Activated T-cell treated with anti-CD3 and anti-CD28 coated beads, Interleukin-2, amount 50 U/mL, for 4 hours (primary cell): ENCODE data around the gene PPIB. TPM values are rescaled to one million over a fixed set of nuclear protein-coding genes. Genes with fewer than 3 reads are reported as not detected.

Source experiments
- ATAC-seq, 2 donors: fragments of 200-7000 bp; cut with Tn5 transposase; one replicate each; pipeline ENCODE4 v1.10.0; 2021
- DNase-seq: peaks from one replicate; pipeline ENCODE4 v3.0.0-alpha.2; 2020
- H3K27me3 Mint-ChIP-seq: one replicate; pipeline ENCODE4 v1.8.0; 2021; ENCODE audit warnings: low read depth, mixed read lengths
- H3K36me3 Mint-ChIP-seq: one replicate; pipeline ENCODE4 v1.8.0; 2022; ENCODE audit warnings: mixed read lengths; ENCODE audit not compliant: insufficient read depth
- H3K4me1 Mint-ChIP-seq: one replicate; pipeline ENCODE4 v1.8.0; 2021; ENCODE audit warnings: low read depth, mixed read lengths
- H3K4me3 Mint-ChIP-seq: one replicate; pipeline ENCODE4 v1.8.0; 2021; ENCODE audit warnings: mild to moderate bottlenecking, moderate library complexity, mixed read lengths
- H3K9me3 Mint-ChIP-seq: one replicate; pipeline ENCODE4 v1.8.0; 2021; ENCODE audit warnings: mixed read lengths
- total RNA-seq, 3 donors: library from RNA; stranded (reverse); gene quantifications; one replicate each; pipeline ENCODE4 v1.2.1, GENCODE V29; 2021

The PPIB gene
- 100 to 1,000 TPM; 411 to 479 (median 433) TPM for total RNA-seq

DNA sequence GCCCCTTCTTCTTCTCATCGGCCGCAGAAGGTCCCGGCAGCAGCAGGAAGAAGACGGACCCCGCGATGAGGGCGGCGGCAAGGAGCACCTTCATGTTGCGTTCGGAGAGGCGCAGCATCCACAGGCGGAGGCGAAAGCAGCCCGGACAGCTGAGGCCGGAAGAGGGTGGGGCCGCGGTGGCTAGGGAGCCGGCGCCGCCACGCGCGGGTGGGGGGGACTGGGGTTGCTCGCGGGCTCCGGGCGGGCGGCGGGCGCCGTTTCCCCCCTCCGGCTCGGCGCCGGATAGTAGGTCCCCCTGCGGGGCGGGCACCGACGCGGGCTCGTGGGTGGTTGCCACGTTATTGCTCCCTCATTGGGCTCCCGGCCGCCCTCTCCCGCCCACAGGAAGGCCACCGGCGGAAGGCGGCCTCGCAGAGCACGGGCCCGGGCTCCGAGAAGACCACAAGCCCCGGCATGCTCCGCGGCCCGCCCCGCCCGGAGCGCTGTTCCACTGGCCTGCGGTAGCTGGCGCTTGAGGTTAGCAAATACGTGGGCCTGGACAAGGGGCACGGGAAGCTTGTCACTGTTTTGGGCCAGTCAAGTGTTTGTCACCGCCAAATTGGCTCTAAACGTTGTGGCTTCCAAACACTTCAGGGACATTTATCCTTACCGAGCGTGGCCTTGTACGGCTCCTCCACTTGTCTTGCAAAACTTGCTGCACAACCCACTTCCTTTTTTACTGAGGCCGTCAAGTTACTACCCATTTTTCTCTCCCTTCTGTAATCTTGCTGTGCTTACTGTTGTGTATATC lies at the start of gene PPIB:
Gene PPIB, minus strand, starts transcription at position 154 of the 790 bp plus-strand sequence. Its CDS starts 36 bp downstream, at position 118.
- Mint-ChIP-seq H3K4me3 (peak within 1 kb of the TSS; percentile 93), H3K9me3 (no peaks in the 10 kb centered on the region), H3K4me1 (peaks cover 45% of the 10 kb centered on the region), H3K27me3 (no peaks in the 10 kb centered on the region), H3K36me3 (peaks cover 24% of the 10 kb centered on the region)
- ATAC-seq: peak; percentile 95
- DNase-seq: peak; percentile 95

DNA sequence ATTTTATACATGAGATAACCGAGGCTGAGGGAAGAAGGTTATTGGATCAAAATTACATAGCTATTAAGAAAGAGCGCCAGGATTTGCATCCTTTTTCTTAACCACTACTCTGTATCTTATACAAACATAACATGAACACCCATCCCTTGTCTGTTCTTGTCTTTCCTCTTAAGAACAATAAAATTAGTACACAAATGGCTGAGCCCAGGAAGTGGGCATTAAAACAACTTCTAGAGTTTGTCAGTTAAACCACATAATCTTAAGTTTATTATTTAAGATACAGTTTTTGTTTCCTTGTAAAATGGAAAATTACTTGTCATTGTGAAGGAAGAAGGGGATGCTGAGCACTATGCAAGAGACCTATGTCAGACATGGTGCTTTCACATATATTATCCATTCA lies 48.9 kb upstream of the PPIB start:
- Mint-ChIP-seq H3K4me1 (no peaks in the 10 kb centered on the region), H3K27me3 (no peaks in the 10 kb centered on the region), H3K4me3 (no peak overlapping the region), H3K36me3 (peaks cover 14% of the 10 kb centered on the region), H3K9me3 (no peaks in the 10 kb centered on the region)
- DNase-seq: no peak
- no peak for ATAC-seq

DNA sequence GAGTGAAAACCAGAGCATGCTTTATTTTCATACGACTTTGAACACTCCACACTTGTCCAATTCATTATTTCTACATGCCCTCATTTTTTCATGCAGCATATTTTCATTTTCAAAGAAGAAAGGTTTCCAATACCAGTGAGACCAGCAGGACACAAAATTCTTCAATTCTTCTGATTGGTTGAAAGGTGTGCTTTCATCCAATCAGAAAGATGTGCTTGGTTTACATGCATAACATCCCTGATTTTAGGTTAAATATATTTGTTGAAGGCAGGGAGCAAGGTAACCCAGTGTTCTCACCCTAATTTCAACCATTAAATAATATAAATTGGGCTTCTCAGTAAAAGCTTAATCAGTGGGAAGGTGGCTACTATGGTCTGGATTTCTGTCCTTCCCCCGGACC lies 47.5 kb upstream of the PPIB start:
- Mint-ChIP-seq H3K9me3 (no peaks in the 10 kb centered on the region), H3K27me3 (no peaks in the 10 kb centered on the region), H3K4me1 (no peaks in the 10 kb centered on the region), H3K4me3 (no peak overlapping the region), H3K36me3 (peaks cover 17% of the 10 kb centered on the region)
- no peak for ATAC-seq
- no peak for DNase-seq

- Mint-ChIP-seq H3K4me3 (no peak overlapping the region), H3K9me3 (no peaks in the 10 kb centered on the region), H3K27me3 (no peaks in the 10 kb centered on the region), H3K36me3 (peaks cover 20% of the 10 kb centered on the region), H3K4me1 (no peaks in the 10 kb centered on the region)
- no peak for ATAC-seq
- no peak for DNase-seq
Measured at GRCh38 chr15:64209680-64210334, 47.0 kb upstream of the PPIB start.

DNA sequence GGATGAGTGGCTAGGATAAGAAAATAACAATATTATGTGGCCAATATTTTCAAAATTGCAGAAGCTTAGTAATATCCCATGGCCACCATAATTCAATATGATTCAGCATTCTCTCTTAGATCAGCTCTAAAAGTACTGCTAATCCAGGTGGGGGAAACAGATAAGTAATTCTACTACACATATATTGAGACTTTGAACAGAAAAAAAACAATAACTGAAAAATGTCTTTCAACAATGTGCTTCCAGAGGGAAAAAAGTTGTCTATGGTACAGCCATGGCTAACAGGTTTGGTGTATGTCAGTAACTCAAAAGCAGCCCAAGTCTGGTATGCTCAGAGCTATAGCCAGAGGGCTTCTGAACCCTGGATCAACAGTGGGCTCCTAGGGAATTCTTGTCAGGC lies 42.4 kb upstream of the PPIB start:
- Mint-ChIP-seq H3K4me1 (no peaks in the 10 kb centered on the region), H3K9me3 (no peaks in the 10 kb centered on the region), H3K4me3 (no peak overlapping the region), H3K36me3 (peaks cover 25% of the 10 kb centered on the region), H3K27me3 (no peaks in the 10 kb centered on the region)
- DNase-seq (no peak), ATAC-seq (no peak)

- no peak overlapping the region for H3K4me3 Mint-ChIP-seq
- H3K9me3 Mint-ChIP-seq: no peaks in the 10 kb centered on the region
- H3K27me3 Mint-ChIP-seq: no peaks in the 10 kb centered on the region
- DNase-seq: no peak
- peaks cover 36% of the 10 kb centered on the region for H3K36me3 Mint-ChIP-seq
- no peaks in the 10 kb centered on the region for H3K4me1 Mint-ChIP-seq
- ATAC-seq: no peak
Measured at GRCh38 chr15:64197425-64197824, 34.6 kb upstream of the PPIB start.

- Mint-ChIP-seq H3K36me3 (peaks cover 29% of the 10 kb centered on the region), H3K27me3 (no peaks in the 10 kb centered on the region), H3K4me1 (no peaks in the 10 kb centered on the region), H3K9me3 (no peaks in the 10 kb centered on the region), H3K4me3 (no peak overlapping the region)
- ATAC-seq: no peak
- no peak for DNase-seq
Measured at GRCh38 chr15:64193971-64194370, 31.1 kb upstream of the PPIB start.

GRCh38 chr15:64191971-64192830 lies 29.4 kb upstream of the PPIB start:
- ATAC-seq (no peak), DNase-seq (no peak)
- no peaks in the 10 kb centered on the region for H3K27me3 Mint-ChIP-seq
- H3K4me3 Mint-ChIP-seq: no peak overlapping the region
- H3K9me3 Mint-ChIP-seq: no peaks in the 10 kb centered on the region
- H3K36me3 Mint-ChIP-seq: peaks cover 29% of the 10 kb centered on the region
- peaks cover 11% of the 10 kb centered on the region for H3K4me1 Mint-ChIP-seq

DNA sequence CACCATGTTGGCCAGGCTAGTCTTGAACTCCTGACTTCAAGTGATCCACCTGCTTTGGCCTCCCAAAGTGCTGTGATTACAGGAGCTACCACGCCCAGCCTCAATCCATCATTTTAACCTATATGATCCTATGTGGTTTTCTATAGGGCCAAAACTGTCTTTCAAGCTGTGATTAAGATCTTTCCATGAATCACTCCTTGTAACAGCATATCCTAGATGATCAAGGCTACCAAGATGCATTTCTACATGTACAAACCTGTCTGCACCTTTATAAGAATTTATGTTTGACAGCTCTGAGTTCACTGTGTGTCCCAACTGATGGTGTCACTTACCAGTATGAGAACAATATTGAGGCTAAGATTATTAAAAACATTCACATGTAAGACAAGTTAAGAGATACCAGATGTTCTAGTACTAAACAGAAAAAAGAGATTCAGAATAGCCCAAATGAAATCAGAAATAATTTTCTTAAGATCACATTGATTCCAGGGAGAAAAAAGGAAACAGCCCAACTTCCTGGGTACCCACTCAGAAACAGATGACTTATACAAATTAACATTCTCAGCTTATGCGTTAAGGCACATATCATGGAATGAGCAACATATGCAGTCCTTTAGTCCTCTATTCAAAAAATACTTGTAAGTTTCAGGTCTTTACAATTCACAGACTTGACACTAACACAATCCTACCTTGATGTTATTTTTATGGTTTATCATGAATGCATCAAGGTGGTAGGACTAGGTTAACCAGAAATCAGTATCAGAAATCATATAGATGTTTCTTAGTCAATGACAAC lies 24.8 kb upstream of the PPIB start:
- Mint-ChIP-seq H3K36me3 (peaks cover 19% of the 10 kb centered on the region), H3K4me1 (peaks cover 11% of the 10 kb centered on the region), H3K9me3 (no peaks in the 10 kb centered on the region), H3K27me3 (no peaks in the 10 kb centered on the region), H3K4me3 (no peak overlapping the region)
- ATAC-seq (no peak), DNase-seq (no peak)

- no peak for DNase-seq
- peaks cover 11% of the 10 kb centered on the region for H3K4me1 Mint-ChIP-seq
- peaks cover 21% of the 10 kb centered on the region for H3K36me3 Mint-ChIP-seq
- H3K9me3 Mint-ChIP-seq: no peaks in the 10 kb centered on the region
- H3K4me3 Mint-ChIP-seq: no peak overlapping the region
- ATAC-seq: no peak
- no peaks in the 10 kb centered on the region for H3K27me3 Mint-ChIP-seq
Measured at GRCh38 chr15:64185146-64185911, 22.5 kb upstream of the PPIB start.

- DNase-seq (no peak), ATAC-seq (no peak)
- no peak overlapping the region for H3K4me3 Mint-ChIP-seq
- peaks cover 5% of the 10 kb centered on the region for H3K4me1 Mint-ChIP-seq
- H3K36me3 Mint-ChIP-seq: peaks cover 23% of the 10 kb centered on the region
- H3K27me3 Mint-ChIP-seq: no peaks in the 10 kb centered on the region
- H3K9me3 Mint-ChIP-seq: no peaks in the 10 kb centered on the region
Measured at GRCh38 chr15:64182859-64183370, 20.1 kb upstream of the PPIB start.

DNA sequence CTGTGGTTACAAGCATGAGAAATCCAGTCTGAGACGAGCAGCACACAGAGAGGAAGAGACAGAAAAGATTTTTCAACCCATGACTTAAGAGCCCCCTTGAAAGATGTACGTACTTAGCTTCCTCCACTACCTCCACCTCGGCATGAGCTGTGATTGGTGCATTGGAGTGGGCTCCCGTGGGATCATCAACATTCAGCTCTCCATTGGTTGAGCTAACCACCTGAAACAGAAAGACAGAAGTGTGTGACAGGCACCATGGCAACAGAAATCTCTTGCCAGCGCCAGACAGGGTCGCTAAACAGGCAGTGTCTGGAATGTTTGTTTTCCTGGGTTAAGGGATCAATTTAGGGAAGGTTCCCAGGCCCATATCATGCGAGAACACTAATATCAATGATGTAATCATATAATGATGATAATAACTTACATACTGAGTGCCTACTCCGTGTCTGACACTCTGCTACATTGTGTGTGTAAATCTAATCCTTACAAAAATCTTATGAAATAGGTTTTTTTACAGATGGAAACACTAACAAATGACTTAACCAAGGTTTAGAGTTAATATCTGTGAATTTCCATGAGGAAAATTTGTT lies 17.5 kb upstream of the PPIB start:
- no peaks in the 10 kb centered on the region for H3K27me3 Mint-ChIP-seq
- H3K36me3 Mint-ChIP-seq: peaks cover 26% of the 10 kb centered on the region
- DNase-seq: no peak
- no peaks in the 10 kb centered on the region for H3K9me3 Mint-ChIP-seq
- no peak for ATAC-seq
- H3K4me3 Mint-ChIP-seq: no peak overlapping the region
- H3K4me1 Mint-ChIP-seq: no peaks in the 10 kb centered on the region
